Skeletal muscle tissue (tissue), 4 donors: ENCODE data around the gene ISG20L2. TPM values are rescaled to one million over a fixed set of nuclear protein-coding genes. Genes with fewer than 3 reads are reported as not detected.
"Not testable (repeated sequence)": the region's sequence is repeated elsewhere in the genome, so short reads cannot be mapped to it uniquely, and the experiment has no call there.

Experiments
- H3K27ac ChIP-seq: one replicate; pipeline ENCODE4 v1.7.0; 2013; ENCODE audit warnings: mild to moderate bottlenecking, low read depth, low read length, inconsistent platforms
- H3K27me3 ChIP-seq, 3 donors: one replicate each; pipeline ENCODE4 v1.7.0; 2013; ENCODE audit warnings: low read length in 3 of 3; ENCODE audit not compliant: control insufficient read depth in 3 of 3, insufficient read depth in 3 of 3
- H3K36me3 ChIP-seq, 3 donors: one replicate each; pipeline ENCODE4 v1.7.0; 2013; ENCODE audit warnings: low read length in 3 of 3; ENCODE audit not compliant: control insufficient read depth in 3 of 3, insufficient read depth in 3 of 3
- H3K4me1 ChIP-seq, 3 donors: one replicate each; pipeline ENCODE4 v1.7.0; 2013; ENCODE audit warnings: low read length in 3 of 3, mild to moderate bottlenecking in 3 of 3; ENCODE audit not compliant: control insufficient read depth in 3 of 3, insufficient read depth in 3 of 3
- H3K4me3 ChIP-seq, 3 donors: one replicate each; pipeline ENCODE4 v1.7.0; 2013; ENCODE audit warnings: low read length in 3 of 3
- H3K9ac ChIP-seq, 3 donors: one replicate each; pipeline ENCODE4 v1.7.0; 2013; ENCODE audit warnings: low read length in 3 of 3, mild to moderate bottlenecking in 3 of 3, moderate library complexity in 2 of 3, low read depth in 1 of 3
- H3K9me3 ChIP-seq, 3 donors: one replicate each; pipeline ENCODE4 v1.7.0; 2013; ENCODE audit warnings: low read length in 3 of 3; ENCODE audit not compliant: control insufficient read depth in 3 of 3
- total RNA-seq: library from RNA; depleted of rRNA; stranded (reverse); fragments of >200 nt; gene quantifications from one replicate; pipeline ENCODE4 v1.2.3, GENCODE V29; 2014
- donor health status: Osteomylitis.

The ISG20L2 gene
- total RNA-seq, 1 donor from 2014 or later: 5.2 TPM

DNA sequence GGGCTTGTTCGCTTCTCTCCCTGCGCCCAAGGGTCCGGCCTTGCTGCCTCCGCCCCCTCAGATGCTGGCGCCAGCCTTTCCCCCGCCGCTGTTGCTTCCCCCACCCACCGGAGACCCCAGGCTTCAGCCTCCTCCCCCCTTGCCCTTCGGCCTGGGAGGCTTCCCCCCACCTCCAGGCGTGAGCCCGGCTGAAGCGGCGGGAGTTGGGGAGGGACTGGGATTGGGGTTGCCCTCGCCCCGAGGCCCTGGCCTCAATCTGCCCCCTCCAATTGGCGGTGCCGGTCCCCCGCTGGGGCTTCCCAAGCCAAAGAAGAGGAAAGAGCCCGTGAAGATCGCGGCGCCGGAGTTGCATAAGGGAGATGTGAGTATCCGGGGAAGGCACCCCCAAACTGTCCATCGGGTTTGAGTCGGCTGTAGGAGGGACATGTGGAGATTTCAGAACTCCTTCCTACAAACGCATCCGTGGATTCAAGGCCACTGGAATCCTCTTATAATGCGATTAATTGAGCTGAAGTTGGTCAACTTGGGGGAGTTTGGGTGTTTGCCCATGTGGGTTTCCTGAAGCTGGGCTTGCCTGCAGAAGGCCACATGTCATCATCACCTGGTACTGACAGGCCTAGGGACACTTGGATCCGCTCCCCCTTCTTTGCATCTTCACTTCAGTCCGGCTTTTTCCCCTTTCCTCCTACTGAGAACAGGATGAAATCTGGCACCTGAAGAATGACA is 39.5 kb upstream of the ISG20L2 start:
- peaks cover 30 to 53% (median 41%) of the 10 kb centered on the region in 3 donors for H3K4me1 ChIP-seq
- H3K27ac ChIP-seq: peak overlapping the region; percentile 97
- peak overlapping the region; percentile 86 to 94 (median 88) for H3K4me3 ChIP-seq

DNA sequence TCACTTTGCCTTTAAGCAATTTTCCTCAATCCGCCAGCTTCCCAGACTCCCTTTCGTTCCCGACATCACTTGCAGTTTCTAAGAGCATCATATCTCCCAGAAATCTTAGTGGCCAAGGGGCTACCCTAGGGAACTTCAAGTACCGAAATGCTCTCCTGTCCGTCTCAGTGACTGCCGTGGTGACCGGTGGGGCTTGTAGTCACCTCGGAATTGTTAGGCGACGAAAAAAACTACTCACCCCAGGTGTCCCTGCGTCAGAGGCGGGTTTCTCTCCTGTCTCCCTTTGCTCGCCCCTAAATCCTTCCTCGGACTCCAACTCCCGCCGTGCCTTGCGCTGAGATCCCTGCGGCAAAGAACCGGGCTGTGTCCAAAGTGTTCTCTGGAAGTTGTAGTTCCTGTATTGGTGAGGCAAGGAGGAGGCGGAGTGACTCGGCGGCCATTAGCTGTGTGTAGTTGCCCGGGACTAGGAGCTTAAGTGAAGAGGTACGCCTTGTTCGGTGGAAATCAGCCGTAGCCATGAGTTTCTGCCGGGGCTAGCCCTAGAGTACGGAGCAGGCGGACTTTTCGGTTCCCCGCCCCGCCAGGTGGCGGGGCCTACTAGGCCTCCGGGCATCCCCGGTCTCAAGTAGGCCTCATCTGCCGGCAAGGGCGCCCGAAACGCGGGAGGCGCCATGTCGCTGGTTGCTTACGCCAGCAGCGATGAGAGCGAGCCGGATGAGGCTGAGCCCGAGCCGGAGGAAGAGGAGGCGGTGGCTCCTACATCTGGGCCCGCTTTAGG is 38.7 kb upstream of the ISG20L2 start, which contains the start of gene PRCC:
PRCC (plus strand) TSS at position 435 of the 778 bp plus-strand sequence; CDS start at position 672, 237 bp downstream.
- Histone ChIP-seq H3K4me3 (peak within 1 kb of the TSS; percentile 91 to 98 (median 94)), H3K36me3 (peaks cover 0 to 14% (median 0%) of the 10 kb centered on the region in 3 donors), H3K9me3 (no peaks in the 10 kb centered on the region), H3K27me3 (no peaks in the 10 kb centered on the region), H3K4me1 (peaks cover 30 to 47% (median 35%) of the 10 kb centered on the region in 3 donors), H3K27ac (peak within 1 kb of the TSS; percentile 97), H3K9ac (peak within 1 kb of the TSS; percentile 98 to 99 (median 99))

More for the DNA sequence above, 39.5 kb upstream of the ISG20L2 start:
- H3K9ac ChIP-seq: peak overlapping the region; percentile 98 to 99 (median 99)
- H3K27me3 ChIP-seq: no peaks in the 10 kb centered on the region
- H3K9me3 ChIP-seq: no peaks in the 10 kb centered on the region
- H3K36me3 ChIP-seq: peaks cover 0 to 14% (median 0%) of the 10 kb centered on the region in 3 donors

DNA sequence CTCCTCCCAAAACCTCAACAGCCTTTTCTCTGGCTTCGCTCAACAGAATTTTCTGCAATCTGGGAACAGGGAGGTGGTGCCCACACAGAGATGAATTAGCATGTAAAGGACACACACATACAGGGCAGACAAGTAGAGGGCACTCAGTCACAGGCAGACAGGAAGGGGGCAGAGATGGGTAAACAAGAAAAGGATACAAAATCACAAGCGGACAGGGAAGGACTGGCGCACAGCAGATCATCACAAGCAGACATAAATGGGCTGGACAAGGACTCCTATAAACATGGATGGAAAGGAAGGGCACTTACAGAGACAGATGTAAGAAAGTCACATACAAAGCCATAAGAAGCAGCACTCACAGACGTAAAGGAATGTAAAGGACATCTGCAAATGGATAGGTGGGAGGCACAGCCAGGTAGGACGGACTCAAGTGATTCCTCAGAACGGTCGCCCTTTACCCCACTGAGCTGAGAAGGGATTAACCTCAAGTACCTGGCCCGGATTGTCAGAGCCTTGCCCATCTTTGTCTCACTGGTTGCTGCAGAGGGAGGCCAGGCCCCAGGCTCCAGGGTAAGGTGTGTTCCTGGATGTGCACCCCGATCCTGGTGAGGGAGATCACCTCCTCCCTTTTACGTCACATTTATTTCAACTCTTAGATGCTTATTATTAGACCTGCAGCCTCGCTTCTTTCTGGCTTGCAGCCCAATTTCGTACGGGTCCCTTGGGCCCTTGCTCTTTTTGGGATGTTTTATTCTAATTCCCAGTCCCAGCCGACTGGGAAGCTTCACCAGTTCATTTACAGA is 37.9 kb upstream of the ISG20L2 start:
- H3K27ac ChIP-seq: peak overlapping the region; percentile 97

DNA sequence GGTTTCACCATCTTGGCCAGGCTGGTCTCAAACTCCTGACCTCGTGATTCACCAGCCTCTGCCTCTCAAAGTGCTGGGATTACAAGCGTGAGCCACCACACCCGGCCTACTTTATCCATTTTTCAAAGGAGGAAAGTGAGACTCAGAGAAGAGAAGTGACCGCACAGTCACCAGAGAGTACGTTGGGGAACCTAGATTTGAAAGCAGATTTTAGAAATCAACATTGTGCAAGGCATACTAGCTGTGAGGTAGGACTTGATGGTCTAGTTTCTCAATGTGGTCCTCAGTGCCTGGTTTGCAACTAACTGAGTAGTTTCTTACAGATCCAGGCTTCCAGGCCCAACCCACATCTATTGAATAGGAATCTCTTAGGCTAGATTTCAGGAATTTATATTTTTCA is 37.1 kb upstream of the ISG20L2 start:
- peaks cover 26 to 41% (median 28%) of the 10 kb centered on the region in 3 donors for H3K4me1 ChIP-seq
- no peaks in the 10 kb centered on the region for H3K27me3 ChIP-seq
- no peak overlapping the region for H3K27ac ChIP-seq
- H3K4me3 ChIP-seq: peak overlapping the region; percentile 87 to 98 (median 91)
- no peaks in the 10 kb centered on the region for H3K9me3 ChIP-seq
- H3K36me3 ChIP-seq: peaks cover 0 to 6% (median 0%) of the 10 kb centered on the region in 3 donors
- peak overlapping the region; percentile 85 to 96 (median 89) for H3K9ac ChIP-seq

More for the DNA sequence above, 37.9 kb upstream of the ISG20L2 start:
- H3K9me3 ChIP-seq: no peaks in the 10 kb centered on the region
- H3K4me3 ChIP-seq: peak overlapping the region; percentile 87 to 98 (median 91)
- no peaks in the 10 kb centered on the region for H3K27me3 ChIP-seq
- peaks cover 0 to 14% (median 0%) of the 10 kb centered on the region in 3 donors for H3K36me3 ChIP-seq
- peaks cover 30 to 45% (median 35%) of the 10 kb centered on the region in 3 donors for H3K4me1 ChIP-seq
- H3K9ac ChIP-seq: peak overlapping the region; percentile 85 to 96 (median 89)

DNA sequence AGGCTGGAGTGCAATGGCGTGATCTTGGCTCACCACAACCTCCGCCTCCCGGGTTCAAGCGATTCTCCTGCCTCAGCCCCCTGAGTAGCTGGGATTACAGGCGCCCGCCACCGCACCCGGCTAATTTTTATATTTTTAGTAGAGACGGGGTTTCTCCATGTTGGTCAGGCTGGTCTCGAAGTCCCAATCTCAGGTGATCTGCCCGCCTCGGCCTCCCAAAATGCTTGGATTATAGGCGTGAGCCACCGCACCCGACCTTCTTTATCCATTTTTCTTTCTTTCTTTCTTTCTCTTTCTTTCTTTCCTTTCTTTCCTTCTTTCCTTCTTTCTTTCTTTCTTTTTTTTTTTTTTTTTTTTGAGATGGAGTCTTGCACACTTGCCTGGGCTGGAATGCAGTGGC is 36.6 kb upstream of the ISG20L2 start:
- not testable (repeated sequence) for H3K9me3 ChIP-seq, H3K4me3 ChIP-seq, H3K27me3 ChIP-seq, H3K9ac ChIP-seq, H3K27ac ChIP-seq, H3K36me3 ChIP-seq
- H3K4me1 ChIP-seq: peaks cover 27 to 41% (median 30%) of the 10 kb centered on the region in 3 donors

DNA sequence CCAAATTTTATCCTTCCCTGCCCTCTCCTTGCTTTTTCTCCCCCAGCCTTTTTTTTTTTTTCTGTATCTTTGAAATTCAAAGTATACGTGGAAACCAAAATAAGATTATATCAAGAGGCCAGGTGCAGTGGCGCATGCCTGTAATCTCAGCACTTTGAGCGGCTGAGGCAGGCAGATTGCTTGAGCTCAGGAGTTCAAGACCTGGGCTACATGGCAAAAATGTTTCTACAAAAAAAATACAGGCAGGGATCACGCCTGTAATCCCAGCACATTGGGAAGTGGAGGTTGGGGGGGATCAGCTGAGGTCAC is 32.2 kb upstream of the ISG20L2 start:
- H3K36me3 ChIP-seq: no peaks in the 10 kb centered on the region
- peaks cover 5 to 15% (median 13%) of the 10 kb centered on the region in 3 donors for H3K4me1 ChIP-seq
- peak overlapping the region; percentile 10 for H3K27ac ChIP-seq
- peak overlapping the region in 1 of 3 donors; percentile 54 for H3K9ac ChIP-seq
- H3K4me3 ChIP-seq: no peak overlapping the region
- H3K27me3 ChIP-seq: no peaks in the 10 kb centered on the region
- H3K9me3 ChIP-seq: no peaks in the 10 kb centered on the region

DNA sequence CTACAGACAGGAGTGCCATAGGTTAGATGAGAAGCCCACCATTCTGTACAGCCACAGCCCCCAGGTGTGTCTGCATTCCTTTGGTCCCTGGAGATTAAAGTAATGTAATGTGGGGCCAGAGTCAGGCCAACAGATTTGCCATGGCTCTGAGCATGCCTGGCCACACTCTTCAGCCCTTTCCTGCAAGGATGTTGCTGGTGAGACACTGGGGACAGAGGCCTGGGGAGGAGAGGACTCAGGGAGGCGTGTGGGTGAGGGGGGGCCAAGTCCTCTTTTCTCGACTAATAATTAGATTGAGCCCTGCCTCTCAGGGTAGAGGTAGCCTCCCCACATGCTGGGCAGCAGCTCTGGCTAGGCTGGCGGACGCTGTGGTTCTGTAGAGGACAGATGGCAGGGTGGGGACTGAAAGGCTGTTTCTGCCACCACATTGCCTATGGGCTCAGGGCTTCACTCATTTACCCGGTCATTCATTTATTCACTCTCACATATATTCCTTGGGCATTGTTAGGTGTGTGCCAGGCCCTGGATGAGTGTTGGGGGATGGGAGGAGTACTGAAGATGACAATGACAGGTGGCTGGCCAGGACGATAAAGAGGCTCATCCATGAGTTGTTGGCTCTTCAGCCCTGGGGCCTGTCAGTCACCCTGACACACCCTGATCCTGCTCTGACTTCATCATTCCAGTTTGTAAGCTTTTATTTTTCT is 31.7 kb upstream of the ISG20L2 start:
- Histone ChIP-seq H3K27ac (peak overlapping the region; percentile 10), H3K9me3 (no peaks in the 10 kb centered on the region), H3K4me1 (peaks cover 4 to 17% (median 13%) of the 10 kb centered on the region in 3 donors), H3K36me3 (no peaks in the 10 kb centered on the region), H3K27me3 (no peaks in the 10 kb centered on the region), H3K4me3 (no peak overlapping the region), H3K9ac (peak overlapping the region in 2 of 3 donors; percentile 1 to 54)

DNA sequence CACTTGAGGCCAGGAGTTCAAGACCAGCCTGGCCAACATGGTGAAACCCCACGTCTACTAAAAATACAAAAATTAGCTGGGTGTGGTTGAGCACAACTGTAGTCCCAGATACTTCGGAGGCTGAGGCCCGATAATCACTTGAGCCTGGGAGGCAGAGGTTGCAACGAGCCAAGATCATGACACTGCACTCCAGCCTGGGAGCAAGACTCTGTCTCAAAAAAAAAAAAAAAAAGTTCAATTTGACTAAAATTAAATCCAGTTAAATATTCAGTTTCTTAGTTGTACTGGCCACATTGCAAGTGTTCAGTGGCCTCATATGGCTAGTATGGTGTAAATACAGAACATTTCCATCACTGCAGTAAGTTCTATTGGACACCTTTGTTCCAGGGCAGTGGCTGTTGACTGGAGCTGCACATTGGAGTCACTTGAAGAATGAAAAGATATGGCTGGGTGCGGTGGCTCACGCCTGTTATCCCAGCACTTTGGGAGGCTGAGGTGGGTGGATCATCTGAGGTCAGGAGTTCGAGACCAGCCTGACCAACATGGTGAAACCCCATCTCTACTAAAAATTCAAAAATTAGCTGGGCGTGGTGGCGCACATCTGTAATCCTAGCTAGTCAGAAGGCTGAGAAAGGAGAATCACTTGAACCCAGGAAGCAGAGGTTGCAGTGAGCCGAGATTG is 29.1 kb upstream of the ISG20L2 start:
- H3K9ac ChIP-seq, H3K27ac ChIP-seq, H3K36me3 ChIP-seq, H3K9me3 ChIP-seq, H3K27me3 ChIP-seq, H3K4me3 ChIP-seq: not testable (repeated sequence)
- H3K4me1 ChIP-seq: peaks cover 12 to 36% (median 29%) of the 10 kb centered on the region in 3 donors

DNA sequence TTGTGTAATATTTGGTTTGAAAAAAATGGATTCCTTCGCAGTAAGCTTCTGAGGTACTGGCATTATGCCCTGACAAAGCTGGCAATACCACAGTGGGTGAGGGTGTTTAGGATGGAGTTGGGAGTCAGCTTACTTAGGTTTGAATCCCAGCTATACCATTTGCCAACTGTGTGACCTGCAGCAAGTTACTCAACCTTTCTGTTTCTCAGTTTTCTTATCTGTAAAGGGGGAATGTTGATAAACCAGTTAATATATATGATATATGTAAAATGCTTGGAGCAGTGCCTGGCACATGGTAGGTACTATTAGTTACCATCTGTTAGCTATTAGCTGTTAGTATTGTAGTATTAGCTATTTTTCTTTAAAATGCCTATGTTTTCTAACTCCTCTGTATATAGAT is 27.8 kb upstream of the ISG20L2 start:
- Histone ChIP-seq H3K4me1 (peaks cover 18 to 38% (median 34%) of the 10 kb centered on the region in 3 donors), H3K4me3 (no peak overlapping the region), H3K27ac (no peak overlapping the region), H3K36me3 (no peaks in the 10 kb centered on the region), H3K9me3 (no peaks in the 10 kb centered on the region), H3K27me3 (no peaks in the 10 kb centered on the region), H3K9ac (no peak overlapping the region)
